GM18511 (cell line): ENCODE data around the gene ZNF276.
"Not testable (repeated sequence)": the region's sequence is repeated elsewhere in the genome, so short reads cannot be mapped to it uniquely, and the experiment has no call there.

ENCODE experiments used
- ATAC-seq: cut with Tn5 transposase; IDR thresholded peaks from one replicate; pipeline ENCODE4 v1.9.1; 2021; ENCODE audit warnings: mild to moderate bottlenecking, moderate library complexity; ENCODE audit not compliant: unreplicated experiment

ZNF276 gene

GRCh38 chr16:89779231-89779908 lies 58.0 kb downstream of the ZNF276 start:
- ATAC-seq, result no peak

DNA sequence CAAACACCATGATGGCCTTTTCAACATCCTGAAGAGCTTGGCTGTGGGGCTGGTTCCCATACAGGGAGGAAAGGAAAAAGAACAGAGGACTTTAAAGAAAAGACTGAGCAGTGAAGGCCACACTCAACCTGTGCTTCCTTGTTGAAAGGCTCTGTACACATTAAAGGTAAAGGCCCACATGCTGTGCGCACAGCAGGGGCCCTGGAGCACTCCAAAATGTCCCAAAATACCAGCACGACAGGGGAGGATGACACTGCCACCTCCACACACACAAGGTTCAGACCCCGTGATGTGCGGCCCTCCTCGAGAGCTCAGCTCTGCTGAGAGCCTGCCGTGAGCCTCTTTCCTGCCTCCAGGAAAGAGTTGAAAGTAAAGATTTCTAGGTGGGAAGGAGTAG lies 58.6 kb downstream of the ZNF276 start:
- ATAC-seq, result no peak

DNA sequence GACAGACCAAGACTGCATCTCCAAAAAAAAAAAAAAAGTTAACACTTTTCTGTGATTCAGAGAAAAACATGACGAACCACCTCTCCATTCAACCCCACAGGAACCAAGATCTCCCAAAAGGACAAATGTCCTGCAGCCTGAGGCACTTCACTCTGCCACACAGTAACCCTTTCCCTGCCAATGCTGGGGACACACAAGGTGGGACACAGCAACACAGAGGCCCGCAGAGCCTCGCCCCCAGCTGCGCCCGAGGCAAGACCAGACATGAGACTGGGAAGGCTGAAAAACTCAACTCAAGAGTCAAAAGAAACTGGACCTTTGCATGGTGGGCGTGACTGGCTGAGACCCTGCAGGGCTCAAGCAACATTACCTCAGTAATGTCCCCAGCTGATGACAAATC lies 61.2 kb downstream of the ZNF276 start:
- ATAC-seq, result no peak

DNA sequence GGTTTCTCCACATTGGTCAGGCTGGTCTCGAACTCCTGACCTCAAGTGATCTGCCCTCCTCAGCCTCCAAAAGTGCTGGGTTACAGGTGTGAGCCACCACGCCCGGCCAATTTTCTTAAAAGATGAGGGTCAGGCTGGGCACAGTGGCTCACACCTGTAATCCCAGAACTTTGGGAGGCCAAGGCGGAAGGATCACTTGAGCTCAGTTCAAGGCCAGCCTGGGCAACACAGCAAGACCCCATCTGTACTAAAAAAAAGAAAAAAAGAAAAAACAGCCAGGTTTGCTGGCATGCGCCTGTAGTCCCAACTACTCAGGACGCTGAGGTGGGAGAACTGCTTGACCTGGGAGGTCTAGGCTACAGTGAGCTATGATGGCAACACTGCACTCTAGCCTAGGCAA lies 62.6 kb downstream of the ZNF276 start:
- not testable (repeated sequence) for ATAC-seq

DNA sequence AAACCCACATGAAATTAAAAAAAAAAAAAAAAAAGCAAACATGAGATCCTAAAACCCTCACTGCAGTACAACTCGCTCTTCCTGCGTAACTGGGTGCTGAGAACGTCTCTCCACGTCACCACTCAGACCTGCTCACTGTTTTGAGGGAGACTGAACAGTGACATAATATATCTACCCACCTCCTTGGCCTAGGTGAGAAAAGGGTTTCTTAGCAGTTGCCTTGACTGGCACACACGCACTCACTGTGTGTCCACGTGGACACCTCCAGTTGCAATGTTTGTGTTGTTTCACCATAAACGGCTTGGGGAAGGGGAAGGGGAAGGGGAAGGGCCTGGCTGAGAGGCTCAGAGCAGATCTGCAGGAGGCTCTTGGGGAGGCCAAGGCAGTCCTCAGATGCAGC lies 63.1 kb downstream of the ZNF276 start:
- no peak for ATAC-seq

GRCh38 chr16:89785523-89786155 lies 64.3 kb downstream of the ZNF276 start:
- ATAC-seq, result no peak

DNA sequence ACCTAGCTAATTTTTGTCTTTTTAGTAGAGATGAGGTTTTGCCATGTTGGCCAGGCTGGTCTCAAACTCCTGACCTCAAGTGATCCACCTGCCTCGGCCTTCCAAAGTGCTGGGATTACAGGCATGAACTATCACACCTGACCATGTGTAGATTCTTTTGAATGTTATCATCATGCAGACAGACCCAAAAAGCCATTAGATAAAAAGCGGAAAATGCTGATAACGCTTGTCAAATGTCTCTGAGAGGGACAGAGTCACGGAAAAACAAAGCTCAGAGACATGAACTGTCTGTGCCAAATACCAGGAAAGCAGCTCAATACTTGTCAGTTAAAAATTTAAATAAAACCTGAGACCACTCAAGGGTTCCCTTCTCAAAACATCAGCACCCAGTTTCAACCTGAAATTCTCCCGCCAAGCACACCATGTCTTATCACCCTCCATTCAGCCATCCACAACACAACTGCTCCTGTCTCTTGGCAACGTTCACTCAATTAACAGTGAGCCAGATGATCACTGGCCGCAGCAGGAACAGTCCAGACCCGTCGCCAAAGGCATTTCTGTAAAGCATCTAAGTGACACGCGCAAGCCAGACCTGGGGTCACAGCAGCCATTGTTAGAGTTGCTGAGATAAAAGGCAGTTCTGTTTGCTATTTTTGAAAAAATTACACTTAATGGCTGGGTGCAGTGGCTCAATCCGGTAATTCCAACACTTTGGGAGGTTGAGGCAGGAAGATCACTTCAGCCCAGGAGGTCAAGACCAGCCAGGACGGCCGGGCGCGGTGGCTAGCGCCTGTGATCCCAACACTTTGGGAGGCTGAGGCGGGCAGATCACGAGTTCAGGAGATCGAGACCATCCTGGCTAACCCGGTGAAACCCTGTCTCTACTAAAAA lies 65.4 kb downstream of the ZNF276 start:
- no peak for ATAC-seq

GRCh38 chr16:89787365-89787805 lies 66.0 kb downstream of the ZNF276 start:
- ATAC-seq, result no peak
